MM.1S (cell line): ENCODE data around the gene APCDD1L.
A peak's percentile ranks its signal among the peaks of the same experiment; 100 is the strongest.

Experiments
- DNase-seq: peaks from one replicate; pipeline ENCODE4 v3.0.0-alpha.2; 2015
- H2AFZ ChIP-seq: fragments of 300-600 bp; sonication (generic); 2 replicates; pipeline ENCODE4 v1.6.0; 2016; ENCODE audit warnings: antibody characterized with exemption, low read length
- H3F3A ChIP-seq: fragments of 300-600 bp; sonication (generic); 2 replicates; pipeline ENCODE4 v1.6.1; 2016; ENCODE audit warnings: mild to moderate bottlenecking, antibody characterized with exemption, low read length, moderate library complexity, mixed read lengths; ENCODE audit not compliant: insufficient read depth
- H3K27ac ChIP-seq: fragments of 300-600 bp; sonication (generic); 2 replicates; pipeline ENCODE4 v1.5.1; 2016; ENCODE audit warnings: mild to moderate bottlenecking, low read length
- H3K27me3 ChIP-seq: fragments of 300-600 bp; sonication (generic); replicated peaks from 2 replicates; pipeline ENCODE4 v1.6.0; 2016; ENCODE audit warnings: low read length; ENCODE audit not compliant: insufficient read depth
- H3K36me3 ChIP-seq: fragments of 300-600 bp; sonication (generic); replicated peaks from 2 replicates; pipeline ENCODE4 v1.6.1; 2016; ENCODE audit warnings: mild to moderate bottlenecking, low read length, mixed read lengths; ENCODE audit not compliant: insufficient read depth
- H3K4me1 ChIP-seq: fragments of 300-600 bp; sonication (generic); 2 replicates; pipeline ENCODE4 v1.6.1; 2016; ENCODE audit warnings: low read length, mixed read lengths
- H3K4me2 ChIP-seq: fragments of 300-600 bp; sonication (generic); 2 replicates; pipeline ENCODE4 v1.6.0; 2016; ENCODE audit warnings: low read depth, low read length
- H3K4me3 ChIP-seq: fragments of 300-600 bp; sonication (generic); 2 replicates; pipeline ENCODE4 v1.5.1; 2016; ENCODE audit warnings: low read length, mixed read lengths
- H3K79me2 ChIP-seq: fragments of 300-600 bp; sonication (generic); 2 replicates; pipeline ENCODE4 v1.6.1; 2016; ENCODE audit warnings: mixed run types, low read length, mixed read lengths
- H3K9ac ChIP-seq: fragments of 300-600 bp; sonication (generic); 2 replicates; pipeline ENCODE4 v1.6.1; 2016; ENCODE audit warnings: low read length, mixed read lengths
- H3K9me2 ChIP-seq: fragments of 300-600 bp; sonication (generic); replicated peaks from 2 replicates; pipeline ENCODE4 v1.6.1; 2016; ENCODE audit warnings: mild to moderate bottlenecking, low read length, mixed read lengths; ENCODE audit not compliant: insufficient read depth
- H3K9me3 ChIP-seq: fragments of 300-600 bp; sonication (generic); replicated peaks from 2 replicates; pipeline ENCODE4 v1.6.1; 2016; ENCODE audit warnings: mild to moderate bottlenecking, low read length, mixed read lengths; ENCODE audit not compliant: insufficient read depth
- H4K20me1 ChIP-seq: fragments of 300-600 bp; sonication (generic); 2 replicates; pipeline ENCODE4 v1.6.1; 2016; ENCODE audit warnings: mild to moderate bottlenecking, low read length, moderate library complexity, mixed read lengths; ENCODE audit not compliant: insufficient read depth
- EZH2 ChIP-seq: fragments of 300-600 bp; sonication (generic); optimal IDR thresholded peaks from 2 replicates; pipeline ENCODE3; 2017; ENCODE audit warnings: low read depth, mild to moderate bottlenecking, antibody characterized with exemption, low read length, mixed read lengths
- EZH2phosphoT487 ChIP-seq: fragments of 300-600 bp; sonication (generic); IDR thresholded peaks from 2 replicates; pipeline ENCODE4 v1.6.1; 2018; ENCODE audit warnings: antibody characterized with exemption, low read length
- TF ChIP-seq, protein P1 (sequence below): fragments of 300-600 bp; sonication (generic); IDR thresholded peaks from 2 replicates; pipeline ENCODE4 v1.5.1; 2016; ENCODE audit warnings: antibody characterized with exemption, low read length, mixed read lengths

Gene APCDD1L

DNA sequence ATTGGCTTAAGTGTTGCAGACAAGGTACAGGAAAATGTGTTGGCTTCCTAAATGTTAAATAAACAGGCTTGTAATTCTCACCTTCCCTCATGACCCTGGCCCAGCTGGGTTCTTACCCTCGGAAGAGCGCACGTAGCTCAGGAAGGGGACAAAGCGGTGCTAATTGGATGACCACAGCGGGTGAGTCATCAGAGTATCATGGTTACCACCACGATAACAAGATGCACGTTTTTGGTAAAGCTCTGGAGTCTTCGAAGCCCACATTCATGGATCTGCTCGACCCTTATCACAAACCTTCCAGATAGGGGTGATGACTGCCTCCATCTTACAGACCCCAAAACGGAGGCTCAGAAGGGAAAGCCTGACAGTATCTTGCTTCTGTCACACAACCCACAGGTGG lies 32.8 kb downstream of the APCDD1L start:
- no peaks in the 10 kb centered on the region for H3F3A ChIP-seq
- H3K9me3 ChIP-seq, result no peaks in the 10 kb centered on the region
- no peak overlapping the region for H3K4me3 ChIP-seq
- no peak for TF ChIP-seq EZH2phosphoT487
- TF ChIP-seq EZH2, result no peak
- TF ChIP-seq, protein P1, sequence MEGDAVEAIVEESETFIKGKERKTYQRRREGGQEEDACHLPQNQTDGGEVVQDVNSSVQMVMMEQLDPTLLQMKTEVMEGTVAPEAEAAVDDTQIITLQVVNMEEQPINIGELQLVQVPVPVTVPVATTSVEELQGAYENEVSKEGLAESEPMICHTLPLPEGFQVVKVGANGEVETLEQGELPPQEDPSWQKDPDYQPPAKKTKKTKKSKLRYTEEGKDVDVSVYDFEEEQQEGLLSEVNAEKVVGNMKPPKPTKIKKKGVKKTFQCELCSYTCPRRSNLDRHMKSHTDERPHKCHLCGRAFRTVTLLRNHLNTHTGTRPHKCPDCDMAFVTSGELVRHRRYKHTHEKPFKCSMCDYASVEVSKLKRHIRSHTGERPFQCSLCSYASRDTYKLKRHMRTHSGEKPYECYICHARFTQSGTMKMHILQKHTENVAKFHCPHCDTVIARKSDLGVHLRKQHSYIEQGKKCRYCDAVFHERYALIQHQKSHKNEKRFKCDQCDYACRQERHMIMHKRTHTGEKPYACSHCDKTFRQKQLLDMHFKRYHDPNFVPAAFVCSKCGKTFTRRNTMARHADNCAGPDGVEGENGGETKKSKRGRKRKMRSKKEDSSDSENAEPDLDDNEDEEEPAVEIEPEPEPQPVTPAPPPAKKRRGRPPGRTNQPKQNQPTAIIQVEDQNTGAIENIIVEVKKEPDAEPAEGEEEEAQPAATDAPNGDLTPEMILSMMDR, result no peak
- H3K27ac ChIP-seq, result no peak overlapping the region
- H3K9me2 ChIP-seq, result no peaks in the 10 kb centered on the region
- no peaks in the 10 kb centered on the region for H3K36me3 ChIP-seq
- no peaks in the 10 kb centered on the region for H3K79me2 ChIP-seq
- no peaks in the 10 kb centered on the region for H3K27me3 ChIP-seq
- no peak overlapping the region for H3K9ac ChIP-seq
- H2AFZ ChIP-seq, result no peak overlapping the region
- H4K20me1 ChIP-seq, result no peaks in the 10 kb centered on the region
- H3K4me1 ChIP-seq, result no peaks in the 10 kb centered on the region
- no peak overlapping the region for H3K4me2 ChIP-seq
- no peak for DNase-seq

DNA sequence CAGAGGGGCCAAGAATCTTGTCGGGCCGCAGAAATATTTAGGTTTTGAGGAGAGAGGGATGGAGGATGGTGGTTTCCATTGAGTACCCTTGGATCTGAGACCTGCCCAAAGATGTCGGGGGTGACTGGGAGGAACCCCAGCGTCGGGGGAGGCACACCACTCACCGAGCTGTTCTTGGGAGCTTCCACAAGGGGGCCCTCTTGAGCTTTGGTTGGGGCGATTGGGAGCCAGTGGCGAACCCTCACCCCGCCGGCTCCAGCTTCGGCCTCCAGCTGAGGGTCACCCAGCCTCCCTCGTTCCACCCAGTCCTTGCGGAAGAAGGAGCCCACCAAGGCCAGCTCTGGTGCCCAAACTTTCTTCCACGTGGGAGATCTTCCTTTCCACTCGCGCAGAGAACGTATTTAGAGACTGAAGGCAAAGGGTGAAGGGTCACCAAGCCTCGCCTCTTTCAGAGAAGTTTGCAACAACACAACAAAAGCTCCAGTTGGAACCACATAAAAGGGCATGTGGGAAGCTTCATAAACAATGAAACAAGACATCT lies 33.6 kb downstream of the APCDD1L start:
- no peak overlapping the region for H3K9ac ChIP-seq
- no peak for DNase-seq
- TF ChIP-seq, protein P1, result peak; percentile 17; the same call in 1 of the 2 replicates
- TF ChIP-seq EZH2, result no peak
- no peak for TF ChIP-seq EZH2phosphoT487

DNA sequence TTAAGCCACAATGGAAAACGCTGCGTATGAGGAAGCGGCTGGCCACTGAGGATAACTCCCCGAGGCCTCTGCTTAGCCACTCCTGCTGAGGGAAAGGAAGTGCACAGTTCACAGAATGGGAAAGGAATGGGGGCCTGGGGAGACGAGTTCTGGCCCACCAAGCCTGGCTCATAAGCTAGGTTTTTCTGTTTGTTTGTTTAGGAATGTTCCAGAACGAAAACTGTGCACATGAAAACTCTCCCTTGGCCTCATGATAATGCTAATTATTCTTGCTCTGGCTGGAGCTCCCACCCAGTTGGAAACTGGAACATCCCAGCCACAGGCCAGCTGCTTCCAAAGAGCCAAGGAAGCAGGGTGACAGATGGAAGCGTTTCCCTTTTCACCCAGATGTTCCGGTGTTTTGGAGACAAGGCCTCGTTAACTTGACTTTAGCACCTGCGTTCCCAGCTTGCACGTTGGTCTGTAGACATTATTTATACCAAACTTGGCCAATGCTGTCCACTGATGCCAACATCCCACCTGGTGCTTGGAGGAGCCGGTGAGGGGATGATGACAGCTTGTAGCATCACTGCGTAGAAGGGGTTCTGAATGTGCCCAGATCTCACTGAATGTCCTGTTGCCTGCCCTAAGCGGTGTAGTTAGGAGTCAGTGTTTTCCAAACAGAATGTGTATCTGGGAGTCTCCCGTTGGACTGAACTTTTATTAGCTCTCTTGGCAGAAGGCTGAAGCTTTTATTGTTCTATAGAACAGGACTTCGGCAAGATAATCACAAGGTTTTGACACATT lies 34.5 kb downstream of the APCDD1L start:
- Histone ChIP-seq H3K9me2 (no peaks in the 10 kb centered on the region), H3K4me3 (no peak overlapping the region), H3K4me1 (no peaks in the 10 kb centered on the region), H3F3A (no peaks in the 10 kb centered on the region), H3K4me2 (no peak overlapping the region), H3K79me2 (no peaks in the 10 kb centered on the region), H4K20me1 (no peaks in the 10 kb centered on the region), H3K9ac (no peak overlapping the region), H3K9me3 (no peaks in the 10 kb centered on the region), H3K27ac (no peak overlapping the region), H3K36me3 (no peaks in the 10 kb centered on the region), H2AFZ (no peak overlapping the region), H3K27me3 (no peaks in the 10 kb centered on the region)
- TF ChIP-seq EZH2 (no peak), EZH2phosphoT487 (no peak)
- TF ChIP-seq, protein P1, result no peak
- no peak for DNase-seq

More for the DNA sequence above, 33.6 kb downstream of the APCDD1L start:
- Histone ChIP-seq H3K36me3 (no peaks in the 10 kb centered on the region), H3K4me1 (no peaks in the 10 kb centered on the region), H3K9me2 (no peaks in the 10 kb centered on the region), H3K27ac (no peak overlapping the region), H2AFZ (no peak overlapping the region), H4K20me1 (no peaks in the 10 kb centered on the region), H3K4me2 (no peak overlapping the region), H3K27me3 (no peaks in the 10 kb centered on the region), H3K79me2 (no peaks in the 10 kb centered on the region), H3F3A (no peaks in the 10 kb centered on the region), H3K4me3 (no peak overlapping the region), H3K9me3 (no peaks in the 10 kb centered on the region)
